GM10248 (cell line): ENCODE data around the gene TXNDC5.

ENCODE experiments used
- CTCF ChIA-PET: fragments of 300-600 bp; sonication (Branson Sonifier 250); formaldehyde crosslinking; extraction: SDS; loops from one replicate; lab custom pipeline; 2021; ENCODE audit warnings: antibody characterized with exemption; lab: Yijun Ruan, JAX
- POLR2A ChIA-PET: fragments of 350-650 bp; sonication (Branson Sonifier 250); formaldehyde crosslinking; extraction: SDS; loops from one replicate; lab custom pipeline; 2020; ENCODE audit warnings: antibody characterized with exemption; lab: Yijun Ruan, JAX
- DNase-seq: peaks from one replicate; pipeline ENCODE4 v3.0.0; 2012; ENCODE audit errors: extremely low spot score
- TF ChIP-seq, protein P1 (sequence below): IDR thresholded peaks from 2 replicates; pipeline ENCODE4 v1.5.1; 2012; ENCODE audit warnings: mild to moderate bottlenecking, low read depth; ENCODE audit errors: extremely low read depth, missing control alignments, control extremely low read depth

Gene TXNDC5

DNA sequence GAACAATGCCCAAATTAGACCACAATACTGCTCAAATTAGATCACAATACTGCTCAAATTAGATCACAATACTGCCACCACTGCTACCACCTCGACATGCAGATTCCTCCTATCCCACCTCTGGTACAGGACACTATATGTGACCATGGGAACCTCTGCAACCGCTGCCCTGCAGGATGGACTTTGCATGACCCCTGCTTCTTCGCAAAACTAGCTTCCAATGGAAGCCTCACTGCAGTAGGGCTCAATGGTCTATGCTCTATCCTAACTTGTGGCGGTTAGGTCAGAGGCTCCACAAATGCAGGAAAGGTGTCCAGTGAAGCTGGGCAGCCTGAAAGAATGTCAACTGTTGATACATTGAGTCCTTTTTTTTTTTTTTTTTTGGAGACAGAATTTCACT lies 7.8 kb upstream of the TXNDC5 start:
- CTCF ChIA-PET = interaction anchor here (1.6 to 2.7 kb wide), 3 partner anchors 15 to 74 kb away, joined by 11 to 17 read pairs (median 12); no protein-coding TSS in a partner anchor
- TF ChIP-seq, protein P1, sequence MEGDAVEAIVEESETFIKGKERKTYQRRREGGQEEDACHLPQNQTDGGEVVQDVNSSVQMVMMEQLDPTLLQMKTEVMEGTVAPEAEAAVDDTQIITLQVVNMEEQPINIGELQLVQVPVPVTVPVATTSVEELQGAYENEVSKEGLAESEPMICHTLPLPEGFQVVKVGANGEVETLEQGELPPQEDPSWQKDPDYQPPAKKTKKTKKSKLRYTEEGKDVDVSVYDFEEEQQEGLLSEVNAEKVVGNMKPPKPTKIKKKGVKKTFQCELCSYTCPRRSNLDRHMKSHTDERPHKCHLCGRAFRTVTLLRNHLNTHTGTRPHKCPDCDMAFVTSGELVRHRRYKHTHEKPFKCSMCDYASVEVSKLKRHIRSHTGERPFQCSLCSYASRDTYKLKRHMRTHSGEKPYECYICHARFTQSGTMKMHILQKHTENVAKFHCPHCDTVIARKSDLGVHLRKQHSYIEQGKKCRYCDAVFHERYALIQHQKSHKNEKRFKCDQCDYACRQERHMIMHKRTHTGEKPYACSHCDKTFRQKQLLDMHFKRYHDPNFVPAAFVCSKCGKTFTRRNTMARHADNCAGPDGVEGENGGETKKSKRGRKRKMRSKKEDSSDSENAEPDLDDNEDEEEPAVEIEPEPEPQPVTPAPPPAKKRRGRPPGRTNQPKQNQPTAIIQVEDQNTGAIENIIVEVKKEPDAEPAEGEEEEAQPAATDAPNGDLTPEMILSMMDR = no peak
- no peak for DNase-seq
- POLR2A ChIA-PET = no interaction called here

DNA sequence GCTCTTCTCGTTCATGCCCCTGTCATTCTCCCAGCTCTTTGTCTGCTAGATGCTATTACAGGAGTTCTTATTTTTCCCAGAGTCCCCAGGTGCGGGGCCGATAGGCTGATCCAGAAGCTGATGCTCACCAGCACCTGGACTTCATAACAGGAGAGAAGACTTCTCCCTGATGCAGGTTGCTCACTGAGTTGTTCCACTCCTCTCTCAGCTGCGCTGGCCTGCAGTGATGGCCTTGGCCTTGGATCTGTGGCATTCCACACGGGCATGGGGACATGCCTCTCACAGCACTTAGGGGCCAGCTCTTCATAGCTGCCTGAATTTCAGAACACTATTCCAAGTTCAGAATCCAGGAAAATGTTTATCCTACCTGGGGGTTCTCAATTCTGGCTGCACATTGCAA lies 7.1 kb upstream of the TXNDC5 start:
- ChIA-PET CTCF (interaction anchor here (0.9 to 3.8 kb wide), 10 partner anchors 8 to 148 kb away, joined by 3 to 21 read pairs (median 4); no protein-coding TSS in a partner anchor), POLR2A (interaction anchor here (1.4 kb wide), 1 partner anchor 10 kb away, joined by 14 read pairs; no protein-coding TSS in a partner anchor)
- DNase-seq = no peak
- TF ChIP-seq, protein P1 = no peak

DNA sequence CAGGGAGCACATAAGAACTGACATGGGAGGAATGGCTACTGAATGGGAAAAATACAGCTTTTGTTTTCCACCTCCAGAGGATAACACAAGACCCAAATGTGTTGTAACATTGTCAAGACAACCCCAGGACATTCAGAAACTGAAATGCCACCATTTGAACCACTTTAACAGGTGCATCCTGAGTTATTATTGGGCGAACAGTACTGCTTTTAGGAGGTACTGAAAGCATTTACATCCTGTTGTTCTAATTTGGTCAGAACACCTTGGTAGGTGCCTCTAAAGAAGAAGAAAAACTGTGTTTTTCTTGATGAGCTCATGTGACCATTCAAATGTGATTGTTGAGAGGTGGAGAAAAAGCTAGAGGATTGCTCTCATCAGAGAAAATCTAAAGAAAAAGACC lies 6.4 kb upstream of the TXNDC5 start:
- DNase-seq = no peak
- TF ChIP-seq, protein P1 = no peak
- CTCF ChIA-PET = interaction anchor here (0.9 to 3.8 kb wide), 11 partner anchors 8 to 148 kb away, joined by 3 to 21 read pairs (median 4); no protein-coding TSS in a partner anchor
- POLR2A ChIA-PET = interaction anchor here (1.4 kb wide), 1 partner anchor 9 kb away, joined by 14 read pairs; no protein-coding TSS in a partner anchor

DNA sequence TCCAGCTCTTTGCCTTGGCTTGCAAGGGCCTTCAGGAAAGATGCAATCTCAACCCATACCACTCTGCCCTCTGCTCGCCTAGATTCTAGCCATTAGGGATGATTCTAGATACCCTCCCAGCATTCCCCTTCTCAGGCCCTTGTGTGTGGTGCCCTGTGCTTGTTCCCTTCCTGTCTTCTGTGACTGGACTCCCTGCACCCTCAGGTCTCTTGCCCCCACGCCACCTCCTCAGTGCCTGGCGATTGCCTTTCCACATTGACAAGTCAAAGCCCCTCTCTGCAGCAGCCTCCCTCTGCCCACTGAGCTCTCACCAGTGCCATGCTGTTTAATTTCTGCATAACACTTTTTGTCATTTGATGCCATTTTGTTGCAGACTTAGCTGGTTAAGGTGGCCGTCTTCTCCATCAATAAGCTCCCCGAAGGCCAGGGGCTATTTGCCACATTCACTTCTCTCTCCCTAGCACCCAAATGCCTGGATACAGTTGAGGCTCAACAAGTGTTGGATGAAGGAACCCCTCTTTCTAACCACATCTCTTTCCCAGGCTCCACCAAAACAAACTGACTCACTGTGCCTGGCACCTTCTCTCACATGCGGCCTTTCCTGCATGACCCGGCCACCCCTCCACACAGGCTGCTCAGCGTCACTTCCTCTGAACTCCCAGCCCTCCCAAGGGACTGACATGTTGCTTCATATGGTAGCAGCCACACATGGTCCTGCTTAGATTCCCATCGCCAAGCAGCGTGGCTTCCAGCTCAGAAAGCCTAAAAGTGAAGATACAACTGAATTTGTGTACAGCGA lies 4.6 kb upstream of the TXNDC5 start:
- DNase-seq = no peak
- TF ChIP-seq, protein P1 = no peak
- CTCF ChIA-PET = interaction anchor here (0.8 to 3.8 kb wide), 7 partner anchors 10 to 91 kb away, joined by 3 to 21 read pairs (median 4); no protein-coding TSS in a partner anchor
- POLR2A ChIA-PET = no interaction called here

DNA sequence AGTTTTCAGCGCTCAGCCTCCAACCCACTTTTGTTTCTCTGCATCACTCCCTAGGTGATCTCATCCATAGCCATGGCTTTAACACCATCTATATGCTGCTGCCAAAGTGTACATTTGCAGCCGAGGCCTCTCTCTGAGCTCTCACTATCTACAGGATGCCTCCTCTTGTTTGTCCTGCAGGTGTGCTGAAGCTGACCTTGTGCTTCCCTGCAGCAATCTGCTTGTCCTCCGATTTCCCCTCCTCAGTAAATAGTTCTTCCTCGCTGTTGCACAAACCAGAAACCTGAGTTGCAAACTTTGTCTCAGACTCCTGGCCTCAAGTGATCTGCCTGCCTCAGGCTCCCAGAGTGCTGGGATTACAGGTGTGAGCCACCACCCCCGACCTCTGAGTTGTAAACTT lies 3.7 kb upstream of the TXNDC5 start:
- POLR2A ChIA-PET = no interaction called here
- TF ChIP-seq, protein P1 = no peak
- DNase-seq = no peak
- CTCF ChIA-PET = interaction anchor here (0.8 to 3.8 kb wide), 7 partner anchors 11 to 92 kb away, joined by 3 to 21 read pairs (median 4); no protein-coding TSS in a partner anchor

DNA sequence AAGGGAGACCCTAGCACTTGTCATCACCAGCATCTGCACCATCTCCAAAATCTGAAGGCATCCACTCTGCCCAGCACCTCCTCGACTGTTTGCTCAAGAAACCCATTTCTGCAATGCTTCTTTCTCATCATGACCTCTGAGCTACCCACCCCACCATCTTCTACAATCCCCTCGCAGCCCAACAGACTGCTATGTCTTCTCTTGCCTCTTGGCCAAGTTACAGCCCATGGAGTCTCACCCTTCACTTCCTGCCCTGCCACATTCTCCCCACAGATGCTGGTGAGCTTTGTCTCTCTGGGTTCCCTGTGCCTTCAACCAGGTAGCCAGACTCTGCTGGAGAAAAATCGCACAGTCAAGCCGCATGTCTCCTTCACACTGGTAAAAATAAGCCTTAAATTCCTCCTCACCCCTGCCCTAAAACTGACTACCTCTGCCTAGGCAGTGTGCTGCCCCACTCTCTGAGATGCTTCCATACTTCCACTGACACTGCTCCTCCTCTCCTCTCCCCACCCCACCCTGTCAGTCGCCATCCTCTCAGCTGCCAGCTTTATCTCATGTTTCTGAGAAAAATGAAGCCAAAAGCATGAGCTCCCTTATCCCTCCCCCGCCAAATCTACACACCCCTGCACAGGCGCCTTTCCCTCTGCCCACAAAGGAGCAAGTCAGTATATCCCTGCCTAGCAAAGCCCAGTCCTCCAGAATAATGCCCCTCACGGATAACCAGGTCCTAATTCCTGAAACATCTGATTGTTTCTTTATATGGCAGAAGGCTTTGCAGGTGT lies 2.3 kb upstream of the TXNDC5 start:
- TF ChIP-seq, protein P1 = no peak
- ChIA-PET CTCF (interaction anchor here (0.8 to 2.4 kb wide), 5 partner anchors 13 to 52 kb away, joined by 3 to 6 read pairs (median 4); no protein-coding TSS in a partner anchor), POLR2A (no interaction called here)
- no peak for DNase-seq
